ENCODE data around the gene DENND6A. TPM values are rescaled to one million over a fixed set of nuclear protein-coding genes. Genes with fewer than 3 reads are reported as not detected.

Gene DENND6A
- total and polyA plus RNA-seq, 2 donors (not counting 1 experiment from before 2014, with no cell fraction given) = 11.4 to 13.4 TPM

DNA sequence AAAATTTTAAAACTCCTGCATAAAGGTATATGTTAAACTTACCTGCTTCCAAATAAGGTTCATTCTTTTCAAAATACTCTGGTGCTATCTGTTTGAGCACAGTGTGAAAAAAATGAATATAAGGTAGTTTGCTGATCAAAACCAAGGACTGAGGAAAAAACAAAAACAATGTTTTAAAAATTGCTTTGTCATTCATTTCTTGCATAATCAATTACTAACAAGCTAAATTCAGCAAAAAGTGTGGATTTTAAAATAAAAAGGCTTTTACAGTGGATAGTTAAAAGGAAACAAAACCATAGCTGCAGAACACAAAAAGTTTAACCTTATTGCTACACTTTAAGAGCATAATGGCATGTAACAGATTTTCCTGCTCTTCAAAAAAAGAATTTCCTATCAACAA is 31.5 kb downstream of the DENND6A start:
- H4K20me1 ChIP-seq (ENCODE audit: control insufficient read depth, extremely low read depth, insufficient read depth, low read length) = no peaks in the 10 kb centered on the region
- H3K36me3 ChIP-seq (ENCODE audit: control insufficient read depth, insufficient read depth, low read length) = no peaks in the 10 kb centered on the region
- no peaks in the 10 kb centered on the region for H3K4me1 ChIP-seq (ENCODE audit: control insufficient read depth, extremely low read depth, insufficient read depth, low read length)
- no peak overlapping the region for H3K4me3 ChIP-seq (replicated peaks in 1 of 4; ENCODE audit: control extremely low read depth in 1 of 4, insufficient read depth in 1 of 4, low read depth in 3 of 4, low read length in 4 of 4)
- no peak for TF ChIP-seq EZH2 (IDR thresholded peaks at IDR 0.05; ENCODE audit: low read length, missing control alignments)
- TF ChIP-seq CTCF (conservative IDR thresholded peaks at IDR 0.05 in 1 of 2, IDR thresholded peaks at IDR 0.05 in 1 of 2; ENCODE audit: low read depth in 1 of 2, low read length in 2 of 2) = no peak
- no peaks in the 10 kb centered on the region for H3K27me3 ChIP-seq (ENCODE audit: control insufficient read depth, insufficient read depth, low read length)
- DNase-seq (ENCODE audit: low read depth in 2 of 2) = no peak
- H3K9me3 ChIP-seq (ENCODE audit: control insufficient read depth, insufficient read depth, low read depth, low read length) = no peaks in the 10 kb centered on the region
- no peak overlapping the region for H3K27ac ChIP-seq (ENCODE audit: insufficient read depth, low read length)
- no peak overlapping the region for H3K9ac ChIP-seq (ENCODE audit: insufficient read depth, low read length)
- H2AFZ ChIP-seq (ENCODE audit: low read length) = no peak overlapping the region
- no peak overlapping the region for H3K4me2 ChIP-seq (ENCODE audit: extremely low read depth, insufficient read depth, low read length)
- H3K79me2 ChIP-seq (ENCODE audit: control insufficient read depth, insufficient read depth, low read length) = no peaks in the 10 kb centered on the region

GRCh38 chr3:57659806-57660439 is 33.0 kb downstream of the DENND6A start:
- no peaks in the 10 kb centered on the region for H3K36me3 ChIP-seq (ENCODE audit: control insufficient read depth, insufficient read depth, low read length)
- TF ChIP-seq EZH2 (IDR thresholded peaks at IDR 0.05; ENCODE audit: low read length, missing control alignments) (no peak), CTCF (conservative IDR thresholded peaks at IDR 0.05 in 1 of 2, IDR thresholded peaks at IDR 0.05 in 1 of 2; ENCODE audit: low read depth in 1 of 2, low read length in 2 of 2) (no peak)
- no peak for DNase-seq (ENCODE audit: low read depth in 2 of 2)

DNA sequence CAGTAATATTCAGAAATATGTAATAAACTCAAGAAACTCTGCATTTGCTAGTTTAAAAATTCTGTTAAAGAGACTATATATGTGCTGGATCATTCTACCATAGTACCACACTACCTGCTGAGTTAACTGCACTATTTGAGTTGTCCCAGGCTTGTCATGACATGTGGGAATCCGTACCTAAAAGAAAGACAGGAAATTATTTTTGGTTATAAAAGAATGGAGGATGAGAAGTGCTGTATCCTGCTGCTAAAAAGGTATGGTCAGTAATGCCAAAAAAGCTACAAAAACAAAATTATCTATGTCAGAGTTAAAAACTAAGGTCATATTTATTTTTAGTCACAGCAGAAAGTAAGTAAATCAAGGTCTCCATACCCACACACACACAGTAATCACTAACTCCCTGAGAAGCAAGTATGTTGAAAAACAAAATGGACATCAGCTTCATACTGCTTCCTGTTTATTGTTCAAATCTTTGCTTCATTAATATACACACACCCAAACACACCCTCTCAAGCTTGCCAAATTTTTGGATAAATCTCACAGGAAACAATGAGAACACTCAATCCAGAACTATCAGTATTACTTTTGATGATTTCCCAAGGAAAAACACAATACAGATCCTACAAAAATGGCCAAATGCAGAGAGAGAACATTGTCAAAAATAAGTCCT is 33.7 kb downstream of the DENND6A start:
- Histone ChIP-seq H4K20me1 (ENCODE audit: control insufficient read depth, extremely low read depth, insufficient read depth, low read length) (no peaks in the 10 kb centered on the region), H3K4me3 (replicated peaks in 1 of 4; ENCODE audit: control extremely low read depth in 1 of 4, insufficient read depth in 1 of 4, low read depth in 3 of 4, low read length in 4 of 4) (no peak overlapping the region), H3K79me2 (ENCODE audit: control insufficient read depth, insufficient read depth, low read length) (no peaks in the 10 kb centered on the region), H3K9ac (ENCODE audit: insufficient read depth, low read length) (no peak overlapping the region), H3K4me1 (ENCODE audit: control insufficient read depth, extremely low read depth, insufficient read depth, low read length) (no peaks in the 10 kb centered on the region), H3K9me3 (ENCODE audit: control insufficient read depth, insufficient read depth, low read depth, low read length) (no peaks in the 10 kb centered on the region), H3K36me3 (ENCODE audit: control insufficient read depth, insufficient read depth, low read length) (no peaks in the 10 kb centered on the region), H3K27ac (ENCODE audit: insufficient read depth, low read length) (no peak overlapping the region), H3K27me3 (ENCODE audit: control insufficient read depth, insufficient read depth, low read length) (no peaks in the 10 kb centered on the region), H2AFZ (ENCODE audit: low read length) (no peak overlapping the region), H3K4me2 (ENCODE audit: extremely low read depth, insufficient read depth, low read length) (no peak overlapping the region)
- no peak for TF ChIP-seq EZH2 (IDR thresholded peaks at IDR 0.05; ENCODE audit: low read length, missing control alignments)
- no peak for TF ChIP-seq CTCF (conservative IDR thresholded peaks at IDR 0.05 in 1 of 2, IDR thresholded peaks at IDR 0.05 in 1 of 2; ENCODE audit: low read depth in 1 of 2, low read length in 2 of 2)
- DNase-seq (ENCODE audit: low read depth in 2 of 2) = no peak

More at GRCh38 chr3:57659806-57660439, 33.0 kb downstream of the DENND6A start:
- H3K9me3 ChIP-seq (ENCODE audit: control insufficient read depth, insufficient read depth, low read depth, low read length) = no peaks in the 10 kb centered on the region
- H3K4me3 ChIP-seq (replicated peaks in 1 of 4; ENCODE audit: control extremely low read depth in 1 of 4, insufficient read depth in 1 of 4, low read depth in 3 of 4, low read length in 4 of 4) = no peak overlapping the region
- no peaks in the 10 kb centered on the region for H3K27me3 ChIP-seq (ENCODE audit: control insufficient read depth, insufficient read depth, low read length)
- no peak overlapping the region for H2AFZ ChIP-seq (ENCODE audit: low read length)
- no peak overlapping the region for H3K27ac ChIP-seq (ENCODE audit: insufficient read depth, low read length)
- no peaks in the 10 kb centered on the region for H4K20me1 ChIP-seq (ENCODE audit: control insufficient read depth, extremely low read depth, insufficient read depth, low read length)
- no peaks in the 10 kb centered on the region for H3K4me1 ChIP-seq (ENCODE audit: control insufficient read depth, extremely low read depth, insufficient read depth, low read length)
- no peak overlapping the region for H3K9ac ChIP-seq (ENCODE audit: insufficient read depth, low read length)
- H3K4me2 ChIP-seq (ENCODE audit: extremely low read depth, insufficient read depth, low read length) = no peak overlapping the region
- no peaks in the 10 kb centered on the region for H3K79me2 ChIP-seq (ENCODE audit: control insufficient read depth, insufficient read depth, low read length)

Data from fibroblast of lung (primary cell).